Suprapubic skin (tissue), 4 donors: ENCODE results near the gene CNTRL. TPM values are rescaled to one million over a fixed set of nuclear protein-coding genes. Genes with fewer than 3 reads are reported as not detected.
"Not testable (repeated sequence)": the region's sequence is repeated elsewhere in the genome, so short reads cannot be mapped to it uniquely, and the experiment has no call there.

ENCODE experiments used
- DNase-seq, 2 donors: peaks; one replicate each; pipeline ENCODE4 v3.0.0-alpha.2; 2019; ENCODE audit warnings: low spot score in 2 of 2
- H3K27ac ChIP-seq: fragments of 200-600 bp; sonication (generic); one replicate; pipeline ENCODE4 v1.5.1; 2019
- H3K27me3 ChIP-seq: fragments of 200-600 bp; sonication (generic); one replicate; pipeline ENCODE4 v1.5.1; 2019
- H3K36me3 ChIP-seq: fragments of 200-600 bp; sonication (generic); one replicate; pipeline ENCODE4 v1.5.1; 2019
- H3K4me1 ChIP-seq: fragments of 200-600 bp; sonication (generic); one replicate; pipeline ENCODE4 v1.5.1; 2019
- H3K4me3 ChIP-seq: fragments of 200-600 bp; sonication (generic); one replicate; pipeline ENCODE4 v1.5.1; 2019; ENCODE audit warnings: mild to moderate bottlenecking
- H3K9me3 ChIP-seq: fragments of 200-600 bp; sonication (generic); one replicate; pipeline ENCODE4 v1.5.1; 2019
- EP300 ChIP-seq: sonication (generic); formaldehyde crosslinking; IDR thresholded peaks from one replicate; pipeline ENCODE4 v1.6.1; 2017; ENCODE audit warnings: antibody characterized with exemption
- POLR2A ChIP-seq, 2 donors: fragments of 450-650 bp; IDR thresholded peaks; one replicate each; pipeline ENCODE4 v1.6.1; 2017; ENCODE audit warnings: antibody characterized with exemption in 2 of 2, mild to moderate bottlenecking in 2 of 2, moderate library complexity in 2 of 2
- POLR2AphosphoS5 ChIP-seq, 3 donors: sonication (generic); formaldehyde crosslinking; IDR thresholded peaks; one replicate each; pipeline ENCODE4 v1.6.1; 2017; ENCODE audit warnings: antibody characterized with exemption in 3 of 3
- WGBS: methylation state at CpG from one replicate; pipeline ENCODE4 v1.1.5; 2018; 5-methylcytosine and 5-hydroxymethylcytosine counted together
- total RNA-seq, 4 donors: library from RNA; depleted of rRNA; stranded (reverse); fragments of >200 nt; gene quantifications; one replicate each; pipeline ENCODE4 v1.1.0, GENCODE V29; 2016
- TF ChIP-seq, protein P1 (sequence below), 2 donors: fragments of 200-600 bp in 1 of 2; fragments of 450-650 bp in 1 of 2; sonication (generic) in 1 of 2; IDR thresholded peaks; one replicate each; pipeline ENCODE4 v1.5.1; 2016 to 2019; ENCODE audit warnings: antibody characterized with exemption in 2 of 2, mild to moderate bottlenecking in 1 of 2, moderate library complexity in 1 of 2

The CNTRL gene
- total RNA-seq, 4 donors from 2014 or later, result 6.4 to 24.6 (median 13.6) TPM

DNA sequence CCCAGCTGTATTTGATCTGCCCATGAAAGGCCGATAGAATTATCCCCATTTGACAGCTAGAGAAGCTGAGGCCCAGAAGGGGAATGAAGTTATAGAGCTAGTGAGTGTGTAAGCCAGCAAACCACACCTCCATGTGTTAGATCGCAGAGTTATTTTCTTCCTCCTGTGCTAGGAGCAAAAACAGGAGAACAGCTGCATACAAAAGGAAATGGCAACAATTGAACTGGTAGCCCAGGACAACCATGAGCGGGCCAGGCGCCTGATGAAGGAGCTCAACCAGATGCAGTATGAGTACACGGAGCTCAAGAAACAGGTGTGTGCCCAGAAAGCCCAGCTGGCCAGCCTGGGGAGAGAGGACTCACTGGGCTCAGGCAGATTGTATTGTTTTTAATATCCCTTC is 96.5 kb downstream of the CNTRL start:
- Histone ChIP-seq H3K4me1 (peaks cover 3% of the 10 kb centered on the region), H3K27me3 (no peaks in the 10 kb centered on the region), H3K9me3 (no peaks in the 10 kb centered on the region), H3K4me3 (no peak overlapping the region), H3K36me3 (peaks cover 74% of the 10 kb centered on the region), H3K27ac (no peak overlapping the region)
- TF ChIP-seq POLR2A (IDR thresholded peaks at IDR 0.05), result no peak
- TF ChIP-seq, protein P1, sequence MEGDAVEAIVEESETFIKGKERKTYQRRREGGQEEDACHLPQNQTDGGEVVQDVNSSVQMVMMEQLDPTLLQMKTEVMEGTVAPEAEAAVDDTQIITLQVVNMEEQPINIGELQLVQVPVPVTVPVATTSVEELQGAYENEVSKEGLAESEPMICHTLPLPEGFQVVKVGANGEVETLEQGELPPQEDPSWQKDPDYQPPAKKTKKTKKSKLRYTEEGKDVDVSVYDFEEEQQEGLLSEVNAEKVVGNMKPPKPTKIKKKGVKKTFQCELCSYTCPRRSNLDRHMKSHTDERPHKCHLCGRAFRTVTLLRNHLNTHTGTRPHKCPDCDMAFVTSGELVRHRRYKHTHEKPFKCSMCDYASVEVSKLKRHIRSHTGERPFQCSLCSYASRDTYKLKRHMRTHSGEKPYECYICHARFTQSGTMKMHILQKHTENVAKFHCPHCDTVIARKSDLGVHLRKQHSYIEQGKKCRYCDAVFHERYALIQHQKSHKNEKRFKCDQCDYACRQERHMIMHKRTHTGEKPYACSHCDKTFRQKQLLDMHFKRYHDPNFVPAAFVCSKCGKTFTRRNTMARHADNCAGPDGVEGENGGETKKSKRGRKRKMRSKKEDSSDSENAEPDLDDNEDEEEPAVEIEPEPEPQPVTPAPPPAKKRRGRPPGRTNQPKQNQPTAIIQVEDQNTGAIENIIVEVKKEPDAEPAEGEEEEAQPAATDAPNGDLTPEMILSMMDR (IDR thresholded peaks at IDR 0.05), result no peak
- WGBS, result 87% methylated on average over 5 of the region's 5 CpGs
- no peak for DNase-seq

DNA sequence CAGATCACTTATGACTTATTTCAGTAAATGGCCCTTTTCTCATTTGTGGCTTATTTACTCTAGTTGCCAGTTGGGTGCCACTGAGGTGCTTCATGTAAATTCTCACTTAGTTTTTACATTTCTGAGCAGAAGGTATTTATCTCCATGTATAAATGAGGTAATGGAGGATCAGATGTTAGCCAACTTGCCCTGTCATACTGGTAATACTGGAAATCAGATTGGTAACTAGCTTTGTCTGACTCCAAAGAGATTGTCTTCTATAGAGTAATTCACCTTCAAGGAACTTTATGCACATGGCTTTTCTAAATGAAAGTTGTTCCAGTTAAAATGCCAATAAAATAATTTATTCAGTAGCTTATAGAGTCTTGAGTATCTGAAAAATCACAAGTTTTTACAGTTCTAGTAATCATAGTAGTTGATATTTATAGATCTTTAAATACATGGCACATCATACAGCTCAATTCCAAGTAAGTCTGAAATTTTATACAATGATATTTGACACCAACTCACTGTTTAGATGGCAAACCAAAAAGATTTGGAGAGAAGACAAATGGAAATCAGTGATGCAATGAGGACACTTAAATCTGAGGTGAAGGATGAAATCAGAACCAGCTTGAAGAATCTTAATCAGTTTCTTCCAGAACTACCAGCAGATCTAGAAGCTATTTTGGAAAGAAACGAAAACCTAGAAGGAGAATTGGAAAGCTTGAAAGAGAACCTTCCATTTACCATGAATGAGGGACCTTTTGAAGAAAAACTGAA is 98.2 kb downstream of the CNTRL start:
- WGBS, result 91% methylated on average over 1 of the region's 1 CpG
- peaks cover 76% of the 10 kb centered on the region for H3K36me3 ChIP-seq
- TF ChIP-seq, protein P1 (IDR thresholded peaks at IDR 0.05), result no peak
- TF ChIP-seq POLR2AphosphoS5 (IDR thresholded peaks at IDR 0.05) (no peak), EP300 (no peak), POLR2A (IDR thresholded peaks at IDR 0.05) (no peak)

DNA sequence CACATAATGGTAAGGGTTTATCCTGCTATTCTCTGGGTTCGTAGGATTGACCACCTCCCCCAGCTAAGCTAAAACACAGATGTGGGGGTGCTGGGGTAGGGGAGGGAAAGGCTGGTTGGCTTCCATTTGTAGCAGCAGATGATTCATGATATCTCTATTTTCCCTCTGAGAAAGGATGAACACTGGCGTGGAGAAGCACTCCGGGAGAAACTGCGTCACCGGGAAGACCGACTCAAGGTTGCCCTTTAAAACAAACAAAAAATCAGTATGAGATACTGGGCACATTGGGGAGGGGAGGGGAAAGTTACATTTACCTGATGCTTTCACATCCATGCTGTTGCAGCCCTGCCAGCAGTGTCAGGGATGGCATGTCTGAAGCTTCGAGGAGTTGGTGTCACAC is 98.7 kb downstream of the CNTRL start:
- Histone ChIP-seq H3K36me3 (peaks cover 81% of the 10 kb centered on the region), H3K4me1 (peaks cover 3% of the 10 kb centered on the region), H3K4me3 (no peak overlapping the region), H3K27ac (no peak overlapping the region), H3K27me3 (no peaks in the 10 kb centered on the region), H3K9me3 (no peaks in the 10 kb centered on the region)
- TF ChIP-seq POLR2A (IDR thresholded peaks at IDR 0.05) (no peak), POLR2AphosphoS5 (IDR thresholded peaks at IDR 0.05) (no peak), EP300 (no peak)
- TF ChIP-seq, protein P1 (IDR thresholded peaks at IDR 0.05), result no peak
- DNase-seq, result no peak
- 96% methylated on average over 7 of the region's 7 CpGs for WGBS

More for the DNA sequence above, 98.2 kb downstream of the CNTRL start:
- H3K27ac ChIP-seq, result no peak overlapping the region
- H3K4me1 ChIP-seq, result peaks cover 3% of the 10 kb centered on the region
- H3K27me3 ChIP-seq, result no peaks in the 10 kb centered on the region
- no peaks in the 10 kb centered on the region for H3K9me3 ChIP-seq
- no peak for DNase-seq
- no peak overlapping the region for H3K4me3 ChIP-seq

DNA sequence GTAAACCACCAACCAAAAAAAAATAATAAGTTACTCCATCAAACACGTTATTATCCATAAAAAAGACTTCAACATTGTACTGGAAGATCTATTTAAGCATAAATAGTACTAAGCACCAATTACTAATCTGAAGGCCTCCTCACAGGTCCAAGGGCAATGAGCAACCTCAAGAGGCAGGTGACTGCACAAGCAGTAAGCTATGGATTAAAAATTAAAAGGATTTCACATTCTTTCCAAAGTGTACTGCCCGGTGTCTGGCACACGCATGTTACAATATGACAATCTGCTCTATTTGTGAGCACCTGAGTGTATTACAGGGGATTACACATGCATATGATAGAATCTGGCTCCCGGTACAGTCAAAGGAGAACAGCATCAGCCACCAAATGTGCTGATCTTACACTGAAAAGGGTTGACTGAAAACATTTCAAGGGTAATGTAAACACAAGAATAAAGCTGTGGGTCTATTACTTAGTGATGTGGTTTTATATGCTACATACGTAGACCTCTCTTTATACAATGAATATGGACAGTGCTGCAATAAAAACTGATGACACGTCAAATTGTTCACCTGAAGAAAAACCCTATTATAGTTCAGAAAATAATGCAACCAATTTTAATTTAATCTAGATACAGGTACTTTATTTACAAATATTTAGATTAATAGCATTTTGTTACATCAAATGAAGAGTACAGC is 104.1 kb downstream of the CNTRL start:
- WGBS, result 88% methylated on average over 6 of the region's 6 CpGs
- Histone ChIP-seq H3K27me3 (no peaks in the 10 kb centered on the region), H3K36me3 (peaks cover 69% of the 10 kb centered on the region), H3K4me1 (peaks cover 14% of the 10 kb centered on the region), H3K4me3 (no peak overlapping the region), H3K9me3 (no peaks in the 10 kb centered on the region), H3K27ac (no peak overlapping the region)
- no peak for TF ChIP-seq EP300
- TF ChIP-seq, protein P1 (IDR thresholded peaks at IDR 0.05), result no peak
- TF ChIP-seq POLR2A (IDR thresholded peaks at IDR 0.05), result no peak
- no peak for TF ChIP-seq POLR2AphosphoS5 (IDR thresholded peaks at IDR 0.05)
- no peak for DNase-seq

DNA sequence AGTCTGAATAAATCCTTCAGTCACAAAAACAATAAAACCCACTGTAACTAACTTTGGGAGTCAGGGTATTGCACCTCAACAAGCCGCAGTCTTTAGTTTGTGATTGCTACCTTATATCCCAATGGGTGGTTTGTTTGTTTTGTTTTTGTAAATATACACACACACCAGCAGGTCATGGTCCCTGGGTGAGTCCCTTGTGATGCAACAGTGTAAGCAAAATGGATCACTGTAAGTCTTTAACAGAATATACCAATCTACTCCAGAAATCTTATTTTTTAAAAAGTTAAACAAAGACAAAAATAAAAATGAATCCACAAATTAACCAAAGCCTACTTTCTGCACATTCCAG is 104.6 kb downstream of the CNTRL start:
- WGBS, result 91% methylated on average over 1 of the region's 1 CpG
- not testable (repeated sequence) for H3K9me3 ChIP-seq, H3K4me3 ChIP-seq, H3K27ac ChIP-seq, H3K27me3 ChIP-seq, DNase-seq
- H3K36me3 ChIP-seq, result peaks cover 68% of the 10 kb centered on the region
- H3K4me1 ChIP-seq, result peaks cover 14% of the 10 kb centered on the region
